SU-DHL-6 (cell line): ENCODE measurements around the gene HTR4.

ENCODE experiments used
- H2AFZ ChIP-seq: fragments of 200-600 bp; sonication (generic); 2 replicates; pipeline ENCODE4 v1.6.1; 2014; ENCODE audit warnings: low read depth, mild to moderate bottlenecking, moderate library complexity, mixed read lengths, antibody characterized with exemption, low read length; ENCODE audit not compliant: severe bottlenecking
- H3F3A ChIP-seq: fragments of 200-600 bp; shearing (Covaris generic); 2 replicates; pipeline ENCODE4 v1.6.0; 2016; ENCODE audit warnings: antibody characterized with exemption, mild to moderate bottlenecking; ENCODE audit not compliant: insufficient read depth
- H3K27ac ChIP-seq: fragments of 200-600 bp; sonication (generic); 2 replicates; pipeline ENCODE4 v1.5.1; 2016; ENCODE audit warnings: low read depth, mild to moderate bottlenecking, low read length, moderate library complexity, mixed read lengths
- H3K27me3 ChIP-seq: fragments of 200-600 bp; sonication (generic), shearing (Covaris generic); 2 replicates; pipeline ENCODE4 v1.6.0; 2014; ENCODE audit warnings: mild to moderate bottlenecking, low read length
- H3K36me3 ChIP-seq: fragments of 200-600 bp; sonication (generic); 2 replicates; pipeline ENCODE4 v1.6.1; 2014; ENCODE audit warnings: mild to moderate bottlenecking, low read length, mixed read lengths
- H3K4me2 ChIP-seq: fragments of 300-600, 200-600 bp; shearing (Covaris generic), sonication (generic); 2 replicates; pipeline ENCODE4 v1.6.0; 2014; ENCODE audit warnings: low read length, low read depth, mild to moderate bottlenecking; ENCODE audit not compliant: poor library complexity, severe bottlenecking
- H3K4me3 ChIP-seq: fragments of 200-600 bp; sonication (generic); 2 replicates; pipeline ENCODE4 v1.5.1; 2014; ENCODE audit warnings: antibody characterized with exemption, low read length, mild to moderate bottlenecking, mixed read lengths; ENCODE audit not compliant: insufficient read depth, poor library complexity, severe bottlenecking
- H3K79me2 ChIP-seq: fragments of 200-600 bp; sonication (generic); 2 replicates; pipeline ENCODE4 v1.6.1; 2014; ENCODE audit warnings: mild to moderate bottlenecking, low read length, moderate library complexity; ENCODE audit not compliant: insufficient read depth
- H3K9ac ChIP-seq: fragments of 200-600 bp; sonication (generic); 2 replicates; pipeline ENCODE4 v1.7.0; 2014; ENCODE audit warnings: mild to moderate bottlenecking, low read length
- H3K9me2 ChIP-seq: fragments of 200-600 bp; sonication (generic); replicated peaks from 2 replicates; pipeline ENCODE4 v1.6.1; 2014; ENCODE audit warnings: low read length; ENCODE audit not compliant: insufficient read depth
- H3K9me3 ChIP-seq: fragments of 200-600 bp; sonication (generic); 2 replicates; pipeline ENCODE4 v1.6.1; 2014; ENCODE audit warnings: low read length, mixed read lengths; ENCODE audit not compliant: insufficient read depth
- H4K20me1 ChIP-seq: fragments of 200-600 bp; sonication (generic); 2 replicates; pipeline ENCODE4 v1.6.1; 2014; ENCODE audit warnings: low read depth, mild to moderate bottlenecking, antibody characterized with exemption, low read length, moderate library complexity, mixed read lengths
- CTCF ChIP-seq: fragments of 200-600 bp; sonication (generic); IDR thresholded peaks from one replicate; pipeline ENCODE4 v1.5.1; 2017; ENCODE audit warnings: antibody characterized with exemption, mild to moderate bottlenecking, low read length, moderate library complexity; ENCODE audit not compliant: insufficient read depth, poor library complexity, severe bottlenecking
- EZH2phosphoT487 ChIP-seq: fragments of 200-600 bp; sonication (generic), shearing (Covaris generic); conservative IDR thresholded peaks from 2 replicates; pipeline ENCODE4 v1.6.1; 2018; ENCODE audit warnings: mild to moderate bottlenecking, antibody characterized with exemption, low read length, moderate library complexity, mixed read lengths

HTR4 gene

GRCh38 chr5:148632255-148633066 is 21.9 kb downstream of the HTR4 start:
- Histone ChIP-seq H3K27ac (no peak overlapping the region), H3K4me2 (no peak overlapping the region), H2AFZ (no peak overlapping the region), H3K4me3 (no peak overlapping the region), H3K9me3 (no peaks in the 10 kb centered on the region), H3K27me3 (no peaks in the 10 kb centered on the region), H3K36me3 (no peaks in the 10 kb centered on the region), H3F3A (no peaks in the 10 kb centered on the region), H3K9ac (no peak overlapping the region), H3K9me2 (no peaks in the 10 kb centered on the region), H4K20me1 (no peaks in the 10 kb centered on the region), H3K79me2 (no peaks in the 10 kb centered on the region)
- TF ChIP-seq EZH2phosphoT487 (no peak), CTCF (no peak)

- H3K9me3 ChIP-seq, result no peaks in the 10 kb centered on the region
- no peaks in the 10 kb centered on the region for H3K9me2 ChIP-seq
- no peaks in the 10 kb centered on the region for H3K36me3 ChIP-seq
- H3K9ac ChIP-seq, result no peak overlapping the region
- H2AFZ ChIP-seq, result no peak overlapping the region
- no peak overlapping the region for H3K4me3 ChIP-seq
- H3K79me2 ChIP-seq, result no peaks in the 10 kb centered on the region
- TF ChIP-seq EZH2phosphoT487, result no peak
- H4K20me1 ChIP-seq, result no peaks in the 10 kb centered on the region
- no peaks in the 10 kb centered on the region for H3K27me3 ChIP-seq
- no peak overlapping the region for H3K27ac ChIP-seq
- H3K4me2 ChIP-seq, result no peak overlapping the region
- no peaks in the 10 kb centered on the region for H3F3A ChIP-seq
These were observed 27.3 kb downstream of the HTR4 start for GRCh38 chr5:148626986-148627385.

- Histone ChIP-seq H4K20me1 (no peaks in the 10 kb centered on the region), H3K27ac (no peak overlapping the region), H3K9me3 (no peaks in the 10 kb centered on the region), H2AFZ (no peak overlapping the region), H3F3A (no peaks in the 10 kb centered on the region), H3K4me3 (no peak overlapping the region), H3K79me2 (no peaks in the 10 kb centered on the region), H3K36me3 (no peaks in the 10 kb centered on the region), H3K9me2 (no peaks in the 10 kb centered on the region), H3K4me2 (no peak overlapping the region), H3K9ac (no peak overlapping the region), H3K27me3 (no peaks in the 10 kb centered on the region)
- TF ChIP-seq CTCF, result no peak
- TF ChIP-seq EZH2phosphoT487, result no peak
These were observed 28.2 kb downstream of the HTR4 start for GRCh38 chr5:148626081-148626613.

- TF ChIP-seq CTCF, result no peak
- TF ChIP-seq EZH2phosphoT487, result no peak
- no peaks in the 10 kb centered on the region for H3F3A ChIP-seq
These were observed 29.1 kb downstream of the HTR4 start for GRCh38 chr5:148625250-148625649.

More at GRCh38 chr5:148625250-148625649, 29.1 kb downstream of the HTR4 start:
- no peak overlapping the region for H3K27ac ChIP-seq
- H3K4me2 ChIP-seq, result no peak overlapping the region
- no peaks in the 10 kb centered on the region for H3K27me3 ChIP-seq
- H3K9me3 ChIP-seq, result no peaks in the 10 kb centered on the region
- H3K36me3 ChIP-seq, result no peaks in the 10 kb centered on the region
- H4K20me1 ChIP-seq, result no peaks in the 10 kb centered on the region
- no peak overlapping the region for H2AFZ ChIP-seq
- no peaks in the 10 kb centered on the region for H3K9me2 ChIP-seq
- no peak overlapping the region for H3K9ac ChIP-seq
- no peak overlapping the region for H3K4me3 ChIP-seq
- H3K79me2 ChIP-seq, result no peaks in the 10 kb centered on the region
